Spleen (tissue), 11 donors: ENCODE measurements around the gene VCL. TPM values are rescaled to one million over a fixed set of nuclear protein-coding genes. Genes with fewer than 3 reads are reported as not detected.

ENCODE experiments used
- DNase-seq: peaks from one replicate; pipeline ENCODE4 v3.0.0-alpha.2; 2020
- H3K27ac ChIP-seq, 8 donors: fragments of 200-600 bp; sonication (generic) in 7 of 8; 1 replicate in 4 of 8; 2 replicates in 4 of 8; pipeline versions ENCODE4 v1.5.0 to v1.8.0; 2016 to 2021; ENCODE audit warnings: inconsistent platforms in 4 of 8, mild to moderate bottlenecking in 4 of 8, moderate library complexity in 1 of 8
- H3K27me3 ChIP-seq, 7 donors: fragments of 200-600 bp; sonication (generic) in 6 of 7; replicated peaks in 1 of 7; 1 replicate in 4 of 7; 2 replicates in 3 of 7; pipeline versions ENCODE4 v1.5.0 to v1.8.0; 2016 to 2021; ENCODE audit warnings: inconsistent platforms in 3 of 7, mild to moderate bottlenecking in 1 of 7
- H3K36me3 ChIP-seq, 6 donors: fragments of 200-600 bp; sonication (generic) in 5 of 6; 1 replicate in 4 of 6; 2 replicates in 2 of 6; pipeline versions ENCODE4 v1.5.0 to v1.8.0; 2016 to 2021; ENCODE audit warnings: inconsistent platforms in 2 of 6
- H3K4me1 ChIP-seq, 6 donors: fragments of 200-600 bp; sonication (generic) in 5 of 6; 1 replicate in 3 of 6; 2 replicates in 3 of 6; pipeline versions ENCODE4 v1.5.0 to v1.8.0; 2016 to 2021; ENCODE audit warnings: inconsistent platforms in 3 of 6
- H3K4me3 ChIP-seq, 8 donors: fragments of 200-600 bp; sonication (generic) in 7 of 8; 1 replicate in 4 of 8; 2 replicates in 4 of 8; pipeline versions ENCODE4 v1.5.0 to v1.8.0; 2016 to 2021; ENCODE audit warnings: inconsistent platforms in 4 of 8, mild to moderate bottlenecking in 4 of 8, moderate library complexity in 2 of 8
- H3K9me3 ChIP-seq, 8 donors: fragments of 200-600 bp; sonication (generic) in 7 of 8; 1 replicate in 4 of 8; 2 replicates in 4 of 8; pipeline versions ENCODE4 v1.5.0 to v1.8.0; 2016 to 2021; ENCODE audit warnings: inconsistent platforms in 4 of 8
- POLR2A ChIP-seq, 3 donors: fragments of 450-650 bp; IDR thresholded peaks; one replicate each; pipeline ENCODE4 v1.5.1; 2017; ENCODE audit warnings: antibody characterized with exemption in 3 of 3, mild to moderate bottlenecking in 1 of 3
- POLR2AphosphoS5 ChIP-seq, 3 donors: sonication (generic); formaldehyde crosslinking; IDR thresholded peaks; one replicate each; pipeline ENCODE4 v1.5.1; 2017; ENCODE audit warnings: antibody characterized with exemption in 3 of 3
- WGBS, 5 donors: extraction: QIAGEN DNeasy Blood & Tissue Kit in 3 of 5; methylation state at CpG; one replicate each; pipeline versions ENCODE4 v1.1.5 to v1.1.7; 2013 to 2018; 5-methylcytosine and 5-hydroxymethylcytosine counted together
- intact Hi-C: fragments of 100-400 bp; cut with DNase I; formaldehyde crosslinking; loops from one replicate; pipeline ENCODE4 v1.15.0; 2023; ENCODE audit warnings: low total_unique reads
- polyA plus RNA-seq, 3 donors: library from polyadenylated mRNA; stranded (reverse); fragments of 200-250 nt; gene quantifications; one replicate each; pipeline ENCODE4 v1.2.1, GENCODE V29; 2013
- total RNA-seq, 7 donors: library from RNA; depleted of rRNA in 3 of 7; stranded (reverse); fragments of >200 nt in 3 of 7; fragmentation: NEBNext Ultra II Directional in 4 of 7; extraction: Animal tissue kit (Norgen Biotek cat#: 25700) in 4 of 7; gene quantifications; one replicate each; pipeline versions ENCODE4 v1.1.0 to v1.2.1, GENCODE V29; 2016 to 2021
- TF ChIP-seq, protein P1 (sequence below), 11 experiments: fragments of 200-600 bp in 7 of 11; fragments of 450-650 bp in 4 of 11; sonication (generic) in 4 of 11; IDR thresholded peaks in 8 of 11; conservative IDR thresholded peaks in 3 of 11; 1 replicate in 7 of 11; 2 replicates in 4 of 11; pipeline versions ENCODE4 v1.4.0 to v1.8.0; 2016 to 2021; ENCODE audit warnings: antibody characterized with exemption in 11 of 11, inconsistent platforms in 4 of 11, mild to moderate bottlenecking in 1 of 11
- donor health status: healthy with polysubstance abuse.
- donor health status: DM: no; HTN: no; CAD: no; lungs with moderate emphysema.
- donor health status: DM: no; HTN: no; CAD: no.
- donor health status: Bipolar disorder and iron deficiency.
- donor health status: healthy.
- donor health status: DM: no; HTN: no; CAD: no.
- donor health status: DM: yes; HTN: yes; CAD: no.

VCL gene
- total and polyA plus RNA-seq, 10 donors, result 8.8 to 214 (median 77.6) TPM

GRCh38 chr10:74036474-74036873, 38.6 kb downstream of the VCL start:
- TF ChIP-seq POLR2A (IDR thresholded peaks at IDR 0.05), result no peak
- TF ChIP-seq, protein P1, sequence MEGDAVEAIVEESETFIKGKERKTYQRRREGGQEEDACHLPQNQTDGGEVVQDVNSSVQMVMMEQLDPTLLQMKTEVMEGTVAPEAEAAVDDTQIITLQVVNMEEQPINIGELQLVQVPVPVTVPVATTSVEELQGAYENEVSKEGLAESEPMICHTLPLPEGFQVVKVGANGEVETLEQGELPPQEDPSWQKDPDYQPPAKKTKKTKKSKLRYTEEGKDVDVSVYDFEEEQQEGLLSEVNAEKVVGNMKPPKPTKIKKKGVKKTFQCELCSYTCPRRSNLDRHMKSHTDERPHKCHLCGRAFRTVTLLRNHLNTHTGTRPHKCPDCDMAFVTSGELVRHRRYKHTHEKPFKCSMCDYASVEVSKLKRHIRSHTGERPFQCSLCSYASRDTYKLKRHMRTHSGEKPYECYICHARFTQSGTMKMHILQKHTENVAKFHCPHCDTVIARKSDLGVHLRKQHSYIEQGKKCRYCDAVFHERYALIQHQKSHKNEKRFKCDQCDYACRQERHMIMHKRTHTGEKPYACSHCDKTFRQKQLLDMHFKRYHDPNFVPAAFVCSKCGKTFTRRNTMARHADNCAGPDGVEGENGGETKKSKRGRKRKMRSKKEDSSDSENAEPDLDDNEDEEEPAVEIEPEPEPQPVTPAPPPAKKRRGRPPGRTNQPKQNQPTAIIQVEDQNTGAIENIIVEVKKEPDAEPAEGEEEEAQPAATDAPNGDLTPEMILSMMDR (IDR thresholded peaks at IDR 0.05 in 8 of 11, conservative IDR thresholded peaks at IDR 0.05 in 3 of 11), result no peak
- TF ChIP-seq POLR2AphosphoS5 (IDR thresholded peaks at IDR 0.05), result no peak
- Histone ChIP-seq H3K36me3 (peaks cover 0 to 19% (median 0%) of the 10 kb centered on the region in 6 donors), H3K4me3 (no peak overlapping the region), H3K9me3 (no peaks in the 10 kb centered on the region), H3K27ac (no peak overlapping the region), H3K4me1 (peaks cover 10 to 84% (median 33%) of the 10 kb centered on the region in 6 donors), H3K27me3 (no peaks in the 10 kb centered on the region)
- no peak for DNase-seq
- WGBS, 5 donors, result 85 to 94% (median 91%) methylated on average over 4 of the region's 4 CpGs
- intact Hi-C loops, result no loop called here

DNA sequence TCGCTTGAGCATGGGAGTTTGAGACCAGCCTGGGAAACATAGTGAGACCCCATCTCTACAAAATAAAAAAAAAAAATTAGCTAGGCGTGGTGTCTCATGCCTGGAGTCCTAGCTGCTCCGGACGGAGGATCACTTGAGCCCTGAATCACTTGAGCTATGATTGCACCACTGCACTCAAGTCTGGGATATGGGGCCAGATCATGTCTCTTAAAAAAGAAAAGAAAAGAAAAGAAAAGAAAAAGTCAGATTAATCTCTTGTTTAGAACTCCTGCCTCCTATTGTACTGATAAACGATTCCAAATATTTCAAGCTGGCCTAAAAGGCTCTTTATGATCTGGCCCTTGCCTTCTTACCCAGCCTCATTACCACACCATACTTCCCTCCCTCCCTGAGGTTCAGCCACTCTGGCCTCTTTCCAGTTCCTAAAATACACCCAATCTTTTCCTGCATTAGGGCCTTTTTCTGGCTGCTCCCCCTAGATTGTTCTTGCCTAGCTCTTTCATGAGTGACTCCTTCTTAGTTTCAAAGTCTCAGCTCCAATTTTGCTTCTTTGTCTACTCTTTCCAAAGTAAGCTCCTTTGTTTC, 41.7 kb downstream of the VCL start:
- H3K36me3 ChIP-seq, result peaks cover 0 to 36% (median 10%) of the 10 kb centered on the region in 6 donors
- no peaks in the 10 kb centered on the region for H3K9me3 ChIP-seq
- peaks cover 8 to 58% (median 18%) of the 10 kb centered on the region in 6 donors for H3K4me1 ChIP-seq
- H3K27ac ChIP-seq, result peak overlapping the region in 6 of 8 donors; percentile 12 to 55 (median 48)
- no peak for DNase-seq
- no peak overlapping the region for H3K4me3 ChIP-seq
- no peaks in the 10 kb centered on the region for H3K27me3 ChIP-seq
- intact Hi-C loops, result no loop called here
- WGBS, 5 donors, result 53 to 66% (median 62%) methylated on average over 5 of the region's 5 CpGs
- peak in 1 of 3 donors; percentile 21 for TF ChIP-seq POLR2AphosphoS5 (IDR thresholded peaks at IDR 0.05)
- TF ChIP-seq, protein P1 (IDR thresholded peaks at IDR 0.05 in 8 of 11, conservative IDR thresholded peaks at IDR 0.05 in 3 of 11), result no peak

DNA sequence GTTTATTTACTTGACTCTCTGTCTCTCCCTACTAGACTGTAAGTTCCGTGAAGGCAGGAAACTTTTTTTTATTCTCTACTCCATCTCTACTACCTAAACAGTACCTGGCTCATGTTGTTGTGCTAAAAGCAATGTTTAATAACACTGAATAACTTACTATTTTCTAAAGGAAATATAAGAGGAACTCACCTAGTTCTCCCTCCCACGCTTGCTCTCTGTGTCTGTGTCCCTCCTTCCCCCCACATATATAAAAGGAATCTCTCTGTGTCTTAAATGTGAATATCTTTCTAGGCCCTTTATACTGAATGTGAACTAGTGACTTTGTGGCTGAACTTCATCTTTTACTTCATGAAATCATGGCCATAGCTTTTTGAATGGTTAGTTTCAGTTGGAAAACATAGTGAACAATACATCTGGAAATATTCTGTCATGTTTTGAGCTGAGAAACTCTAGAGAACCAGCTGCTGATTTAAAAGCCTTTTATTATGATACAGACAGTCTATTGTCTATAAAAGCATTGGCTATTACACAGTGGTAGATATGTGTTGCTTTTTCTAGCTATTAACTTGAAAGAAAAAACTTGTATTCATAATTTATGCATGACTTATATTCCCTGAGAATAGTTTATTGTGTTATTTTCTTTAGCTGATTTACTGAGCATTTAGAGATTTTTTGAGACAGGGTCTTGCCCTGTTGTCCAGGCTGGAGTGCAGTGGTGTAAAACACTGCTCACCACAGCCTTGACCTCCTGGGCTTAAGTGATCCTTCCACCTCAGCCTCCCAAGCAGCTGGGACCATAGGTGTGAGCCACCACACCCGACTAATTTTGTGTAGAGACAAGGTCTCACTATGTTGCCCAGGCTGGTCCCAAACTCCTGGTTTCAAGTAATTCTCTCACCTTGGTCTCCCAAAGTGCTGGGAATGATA, 42.5 kb downstream of the VCL start:
- WGBS, 5 donors, result 55 to 74% (median 59%) methylated on average over 3 of the region's 3 CpGs
- Histone ChIP-seq H3K27me3 (no peaks in the 10 kb centered on the region), H3K36me3 (peaks cover 0 to 44% (median 11%) of the 10 kb centered on the region in 6 donors), H3K27ac (peak overlapping the region in 6 of 8 donors; percentile 12 to 55 (median 38)), H3K4me3 (no peak overlapping the region), H3K9me3 (no peaks in the 10 kb centered on the region), H3K4me1 (peaks cover 4 to 50% (median 14%) of the 10 kb centered on the region in 6 donors)
- TF ChIP-seq, protein P1 (IDR thresholded peaks at IDR 0.05 in 8 of 11, conservative IDR thresholded peaks at IDR 0.05 in 3 of 11), result no peak
- TF ChIP-seq POLR2A (IDR thresholded peaks at IDR 0.05), result no peak
- no peak for TF ChIP-seq POLR2AphosphoS5 (IDR thresholded peaks at IDR 0.05)
- DNase-seq, result no peak
- intact Hi-C loops, result no loop called here

DNA sequence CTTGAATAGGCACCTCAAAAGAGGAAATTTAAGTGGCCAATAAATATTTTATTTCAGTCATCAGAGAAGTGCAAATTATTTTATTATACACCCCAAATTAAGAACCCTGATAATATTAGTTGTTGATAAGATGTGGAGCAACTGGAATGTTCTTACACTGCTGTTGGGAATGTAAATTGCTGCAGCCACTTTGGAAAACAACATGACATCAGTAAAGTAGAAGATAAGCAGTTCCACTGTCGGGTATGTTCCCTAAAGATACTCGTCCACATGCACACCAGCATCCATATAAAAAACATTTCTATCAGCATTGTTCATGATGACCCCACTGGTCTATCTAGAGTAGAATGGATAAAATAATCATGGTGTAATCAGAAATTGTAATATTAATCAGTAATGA, 46.5 kb downstream of the VCL start:
- intact Hi-C loops, result no loop called here
- H3K27ac ChIP-seq, result no peak overlapping the region
- DNase-seq, result no peak
- H3K36me3 ChIP-seq, result peaks cover 0 to 34% (median 11%) of the 10 kb centered on the region in 6 donors
- peaks cover 4 to 58% (median 31%) of the 10 kb centered on the region in 6 donors for H3K4me1 ChIP-seq
- no peaks in the 10 kb centered on the region for H3K27me3 ChIP-seq
- H3K4me3 ChIP-seq, result no peak overlapping the region
- WGBS, 5 donors, result 90 to 99% (median 93%) methylated on average over 2 of the region's 2 CpGs
- H3K9me3 ChIP-seq, result no peaks in the 10 kb centered on the region
- TF ChIP-seq, protein P1 (IDR thresholded peaks at IDR 0.05 in 8 of 11, conservative IDR thresholded peaks at IDR 0.05 in 3 of 11), result no peak
- TF ChIP-seq POLR2A (IDR thresholded peaks at IDR 0.05) (no peak), POLR2AphosphoS5 (IDR thresholded peaks at IDR 0.05) (no peak)
